OCI-LY1 (cell line): ENCODE results near the gene DCLK1.

ENCODE experiments used
- CTCF ChIP-seq: fragments of 200-600 bp; sonication (generic), shearing (Covaris generic); IDR thresholded peaks from 2 replicates; pipeline ENCODE4 v1.5.1; 2017; ENCODE audit warnings: mild to moderate bottlenecking, antibody characterized with exemption, low read length, moderate library complexity, mixed read lengths
- EZH2 ChIP-seq: fragments of 200-600 bp; sonication (generic), shearing (Covaris generic); IDR thresholded peaks from 2 replicates; pipeline ENCODE4 v1.8.0; 2017; ENCODE audit warnings: borderline replicate concordance, mixed run types, mild to moderate bottlenecking, antibody characterized with exemption, low read length, moderate library complexity, mixed read lengths

- no peak for TF ChIP-seq CTCF
- no peak for TF ChIP-seq EZH2
Measured at GRCh38 chr13:35761440-35762252, 369.5 kb downstream of the DCLK1 start.
